Endodermal cell (in vitro differentiated cells): Measurements from ENCODE around the gene SFMBT2. TPM values are rescaled to one million over a fixed set of nuclear protein-coding genes. Genes with fewer than 3 reads are reported as not detected.
"Not testable (repeated sequence)": the region's sequence is repeated elsewhere in the genome, so short reads cannot be mapped to it uniquely, and the experiment has no call there.

Experiments
- DNase-seq: peaks from one replicate; pipeline ENCODE4 v3.0.0-alpha.2; 2017
- H3K27ac ChIP-seq: 2 replicates; pipeline ENCODE4 v1.5.1; 2013; ENCODE audit warnings: mild to moderate bottlenecking, low read depth, low read length, moderate library complexity
- H3K27me3 ChIP-seq: 2 replicates; pipeline ENCODE4 v1.6.1; 2013; ENCODE audit warnings: mild to moderate bottlenecking, low read length, moderate library complexity; ENCODE audit not compliant: insufficient read depth, control insufficient read depth, poor library complexity, severe bottlenecking
- H3K36me3 ChIP-seq: 2 replicates; pipeline ENCODE4 v1.7.0; 2013; ENCODE audit warnings: mild to moderate bottlenecking, low read length, moderate library complexity; ENCODE audit not compliant: control insufficient read depth, insufficient read depth
- H3K4me1 ChIP-seq: one replicate; pipeline ENCODE4 v1.7.0; 2013; ENCODE audit warnings: low read length; ENCODE audit not compliant: control insufficient read depth, insufficient read depth
- H3K4me3 ChIP-seq: 2 replicates; pipeline ENCODE4 v1.5.1; 2013; ENCODE audit warnings: mild to moderate bottlenecking, low read length, moderate library complexity
- H3K9ac ChIP-seq: 2 replicates; pipeline ENCODE4 v1.6.1; 2013; ENCODE audit warnings: mild to moderate bottlenecking, low read length, moderate library complexity; ENCODE audit not compliant: poor library complexity, severe bottlenecking; ENCODE audit errors: extremely low read depth
- H3K9me3 ChIP-seq: 2 replicates; pipeline ENCODE4 v1.6.1; 2013; ENCODE audit warnings: mild to moderate bottlenecking, low read length, moderate library complexity; ENCODE audit not compliant: control insufficient read depth
- H3K27ac Mint-ChIP-seq: 2 replicates; pipeline ENCODE4 v1.8.0; 2020; ENCODE audit warnings: mixed read lengths
- H3K27me3 Mint-ChIP-seq: 2 replicates; pipeline ENCODE4 v1.8.0; 2021; ENCODE audit warnings: mild to moderate bottlenecking, mixed read lengths; ENCODE audit not compliant: insufficient read depth
- H3K36me3 Mint-ChIP-seq: 2 replicates; pipeline ENCODE4 v1.8.0; 2020; ENCODE audit warnings: low read depth, mixed read lengths
- H3K4me1 Mint-ChIP-seq: 2 replicates; pipeline ENCODE4 v1.8.0; 2020; ENCODE audit warnings: mixed read lengths
- H3K4me3 Mint-ChIP-seq: 2 replicates; pipeline ENCODE4 v1.8.0; 2020; ENCODE audit warnings: mild to moderate bottlenecking, moderate library complexity, mixed read lengths
- H3K9me3 Mint-ChIP-seq: 2 replicates; pipeline ENCODE4 v1.8.0; 2020; ENCODE audit warnings: mild to moderate bottlenecking, mixed read lengths
- CTCF ChIP-seq: fragments of 200-600 bp; sonication (generic); conservative IDR thresholded peaks from 2 replicates; pipeline ENCODE4 v1.5.0; 2021; ENCODE audit warnings: antibody characterized with exemption, mild to moderate bottlenecking
- WGBS, 2 experiments: methylation state at CpG; one replicate each; pipeline versions ENCODE4 v1.1.5 to v1.1.7; 2013; ENCODE audit warnings: missing lambda C conversion rate in 2 of 2, mixed read lengths in 1 of 2; ENCODE audit not compliant: insufficient coverage in 1 of 2, insufficient read length in 1 of 2; 5-methylcytosine and 5-hydroxymethylcytosine counted together
- total RNA-seq, 2 donors: library from RNA; stranded (reverse); fragmentation: NEBNext Ultra II Directional in 1 of 2; extraction: Animal tissue kit (Norgen Biotek cat#: 25700) in 1 of 2; gene quantifications; 2 replicates in 1 of 2; 3 replicates in 1 of 2; pipeline ENCODE4 v1.2.1, GENCODE V29; 2021

The SFMBT2 gene
- total RNA-seq, 2 donors from 2014 or later, result 3.9 to 5.3 TPM

GRCh38 chr10:7389844-7390243 lies 21.0 kb downstream of the SFMBT2 start:
- Mint-ChIP-seq H3K36me3 (no peaks in the 10 kb centered on the region), H3K4me3 (no peak overlapping the region), H3K27me3 (no peaks in the 10 kb centered on the region), H3K9me3 (no peaks in the 10 kb centered on the region), H3K27ac (no peak overlapping the region), H3K4me1 (peaks cover 2% of the 10 kb centered on the region)
- TF ChIP-seq CTCF, result no peak
- Histone ChIP-seq H3K4me3 (no peak overlapping the region), H3K36me3 (no peaks in the 10 kb centered on the region), H3K4me1 (no peaks in the 10 kb centered on the region), H3K27ac (no peak overlapping the region), H3K27me3 (no peaks in the 10 kb centered on the region), H3K9me3 (no peaks in the 10 kb centered on the region), H3K9ac (no peak overlapping the region)
- 66 to 98% methylated on average over 3 of the region's 3 CpGs for WGBS, 2 experiments
- DNase-seq, result no peak

- Histone ChIP-seq H3K4me3 (no peak overlapping the region), H3K9ac (no peak overlapping the region), H3K27me3 (no peaks in the 10 kb centered on the region), H3K36me3 (no peaks in the 10 kb centered on the region), H3K27ac (no peak overlapping the region), H3K9me3 (no peaks in the 10 kb centered on the region), H3K4me1 (no peaks in the 10 kb centered on the region)
- Mint-ChIP-seq H3K27me3 (no peaks in the 10 kb centered on the region), H3K36me3 (no peaks in the 10 kb centered on the region), H3K27ac (no peak overlapping the region), H3K4me3 (no peak overlapping the region), H3K9me3 (no peaks in the 10 kb centered on the region), H3K4me1 (peaks cover 2% of the 10 kb centered on the region)
- TF ChIP-seq CTCF, result no peak
- WGBS, 2 experiments, result 100% methylated on average over 1 of the region's 2 CpGs; no CpG with 5 or more reads in 1 of the 2 experiments
- DNase-seq, result no peak
These were observed 21.5 kb downstream of the SFMBT2 start for GRCh38 chr10:7389346-7389745.

GRCh38 chr10:7388602-7389001 lies 22.2 kb downstream of the SFMBT2 start:
- Mint-ChIP-seq H3K4me1 (peaks cover 2% of the 10 kb centered on the region), H3K27ac (no peak overlapping the region), H3K9me3 (no peaks in the 10 kb centered on the region), H3K4me3 (no peak overlapping the region), H3K36me3 (no peaks in the 10 kb centered on the region), H3K27me3 (no peaks in the 10 kb centered on the region)
- no peaks in the 10 kb centered on the region for H3K36me3 ChIP-seq
- WGBS, 2 experiments, result 92 to 94% methylated on average over 3 to 4 of the region's 4 CpGs
- no peak for TF ChIP-seq CTCF
- DNase-seq, result no peak
- no peaks in the 10 kb centered on the region for H3K4me1 ChIP-seq
- no peaks in the 10 kb centered on the region for H3K9me3 ChIP-seq
- no peak overlapping the region for H3K4me3 ChIP-seq
- no peak overlapping the region for H3K27ac ChIP-seq
- H3K27me3 ChIP-seq, result no peaks in the 10 kb centered on the region
- no peak overlapping the region for H3K9ac ChIP-seq

- H3K27me3 ChIP-seq, H3K27ac ChIP-seq, H3K9ac ChIP-seq, H3K4me3 Mint-ChIP-seq, H3K36me3 Mint-ChIP-seq, H3K9me3 ChIP-seq, H3K9me3 Mint-ChIP-seq, H3K36me3 ChIP-seq, H3K4me3 ChIP-seq, DNase-seq, H3K27me3 Mint-ChIP-seq, H3K4me1 Mint-ChIP-seq, H3K27ac Mint-ChIP-seq, H3K4me1 ChIP-seq: not testable (repeated sequence)
- no CpG with 5 or more reads among the region's 1 CpG for WGBS, 2 experiments
These were observed 22.7 kb downstream of the SFMBT2 start for GRCh38 chr10:7388149-7388548.
